Measurements from ENCODE around the gene LRP5. TPM values are rescaled to one million over a fixed set of nuclear protein-coding genes. Genes with fewer than 3 reads are reported as not detected.
A peak's percentile ranks its signal among the peaks of the same experiment; 100 is the strongest.

The LRP5 gene
- total RNA-seq, 4 donors from 2014 or later: 32.6 to 68.9 (median 42.5) TPM

- 80 to 100% methylated on average over 1 of the region's 2 CpGs for WGBS, 2 donors (ENCODE audit: low coverage in 1 of 2)
- Histone ChIP-seq H3K4me3 (no peak overlapping the region), H3K27ac (no peak overlapping the region), H3K4me1 (peaks cover 0 to 6% (median 0%) of the 10 kb centered on the region in 3 donors), H3K9me3 (no peaks in the 10 kb centered on the region), H3K27me3 (no peaks in the 10 kb centered on the region), H3K36me3 (no peaks in the 10 kb centered on the region)
- no peak for TF ChIP-seq POLR2A (IDR thresholded peaks at IDR 0.05)
- no peak for TF ChIP-seq CTCF (IDR thresholded peaks at IDR 0.05)
- TF ChIP-seq EP300 (IDR thresholded peaks at IDR 0.05): no peak
- no peak for TF ChIP-seq POLR2AphosphoS5 (IDR thresholded peaks at IDR 0.05)
- ATAC-seq: no peak
These were observed 9.3 kb upstream of the LRP5 start for GRCh38 chr11:68303083-68303482.

DNA sequence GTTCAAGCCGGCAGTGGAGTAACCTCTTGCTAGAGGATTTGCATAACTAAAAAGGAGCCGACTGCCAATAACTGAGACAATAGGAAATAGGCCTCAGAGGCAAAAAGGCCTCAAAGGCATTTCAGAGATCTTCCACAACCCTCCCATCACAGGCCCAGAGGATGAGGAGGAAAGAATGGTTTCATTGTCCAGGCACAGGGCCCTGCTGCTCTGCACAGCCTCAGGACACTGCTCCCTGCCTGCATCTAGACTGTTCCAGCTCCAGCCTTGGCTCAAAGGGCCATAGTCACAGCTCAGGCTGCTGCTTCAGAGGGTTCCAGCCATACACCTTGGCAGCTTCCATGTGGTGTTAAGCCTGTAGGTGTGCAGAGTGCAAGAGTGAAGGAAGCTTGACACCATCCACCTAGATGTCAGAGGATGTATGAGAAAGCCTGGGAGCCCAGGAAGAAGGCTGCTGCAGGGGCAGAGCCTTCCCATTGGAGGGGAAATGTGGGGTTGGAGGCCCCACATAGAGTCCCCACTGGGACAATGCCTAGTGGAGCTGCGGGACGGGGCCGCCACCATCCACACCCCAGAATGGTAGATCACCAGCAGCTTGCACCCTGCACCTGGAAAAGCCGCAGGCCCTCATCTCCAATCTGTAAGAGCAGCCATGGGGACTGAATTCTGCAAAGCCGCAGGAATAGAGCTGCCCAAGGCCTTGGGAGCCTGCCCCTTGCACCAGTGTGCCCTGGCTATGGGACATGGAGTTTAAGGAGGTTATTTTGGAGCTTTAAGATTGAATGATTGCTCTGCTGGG is 8.2 kb upstream of the LRP5 start:
- 95% methylated on average over 6 of the region's 7 CpGs; no CpG with 5 or more reads in 1 of the 2 donors for WGBS, 2 donors (ENCODE audit: low coverage in 1 of 2)
- H3K9me3 ChIP-seq: no peaks in the 10 kb centered on the region
- H3K36me3 ChIP-seq: no peaks in the 10 kb centered on the region
- ATAC-seq: no peak
- H3K27me3 ChIP-seq: no peaks in the 10 kb centered on the region
- no peak for TF ChIP-seq POLR2A (IDR thresholded peaks at IDR 0.05)
- no peak for TF ChIP-seq CTCF (IDR thresholded peaks at IDR 0.05)
- no peak for TF ChIP-seq EP300 (IDR thresholded peaks at IDR 0.05)
- TF ChIP-seq POLR2AphosphoS5 (IDR thresholded peaks at IDR 0.05): no peak
- no peaks in the 10 kb centered on the region for H3K4me1 ChIP-seq
- H3K27ac ChIP-seq: no peak overlapping the region
- H3K4me3 ChIP-seq: no peak overlapping the region

- no peak overlapping the region for H3K27ac ChIP-seq
- TF ChIP-seq POLR2A (IDR thresholded peaks at IDR 0.05) (no peak), CTCF (IDR thresholded peaks at IDR 0.05) (no peak), EP300 (IDR thresholded peaks at IDR 0.05) (no peak), POLR2AphosphoS5 (IDR thresholded peaks at IDR 0.05) (no peak)
- no peaks in the 10 kb centered on the region for H3K4me1 ChIP-seq
- no peaks in the 10 kb centered on the region for H3K36me3 ChIP-seq
- H3K27me3 ChIP-seq: no peaks in the 10 kb centered on the region
- ATAC-seq: no peak
- no peaks in the 10 kb centered on the region for H3K9me3 ChIP-seq
- no peak overlapping the region for H3K4me3 ChIP-seq
- 80% methylated on average over 3 of the region's 3 CpGs for WGBS, 2 donors (ENCODE audit: low coverage in 1 of 2)
These were observed 5.8 kb upstream of the LRP5 start for GRCh38 chr11:68306636-68307035.

GRCh38 chr11:68308068-68308467 is 4.3 kb upstream of the LRP5 start:
- no peak for ATAC-seq
- H3K27ac ChIP-seq: peak overlapping the region in 2 of 4 donors; percentile 19 to 32
- TF ChIP-seq CTCF (IDR thresholded peaks at IDR 0.05) (no peak), EP300 (IDR thresholded peaks at IDR 0.05) (no peak), POLR2AphosphoS5 (IDR thresholded peaks at IDR 0.05) (no peak), POLR2A (IDR thresholded peaks at IDR 0.05) (no peak)
- WGBS, 2 donors (ENCODE audit: low coverage in 1 of 2): no CpG with 5 or more reads among the region's 11 CpGs
- H3K36me3 ChIP-seq: no peaks in the 10 kb centered on the region
- no peak overlapping the region for H3K4me3 ChIP-seq
- no peaks in the 10 kb centered on the region for H3K27me3 ChIP-seq
- H3K9me3 ChIP-seq: no peaks in the 10 kb centered on the region
- H3K4me1 ChIP-seq: peaks cover 0 to 6% (median 0%) of the 10 kb centered on the region in 3 donors

Measured in gastroesophageal sphincter (tissue), 4 donors.